Measurements from ENCODE around the gene NUP88.

The NUP88 gene

DNA sequence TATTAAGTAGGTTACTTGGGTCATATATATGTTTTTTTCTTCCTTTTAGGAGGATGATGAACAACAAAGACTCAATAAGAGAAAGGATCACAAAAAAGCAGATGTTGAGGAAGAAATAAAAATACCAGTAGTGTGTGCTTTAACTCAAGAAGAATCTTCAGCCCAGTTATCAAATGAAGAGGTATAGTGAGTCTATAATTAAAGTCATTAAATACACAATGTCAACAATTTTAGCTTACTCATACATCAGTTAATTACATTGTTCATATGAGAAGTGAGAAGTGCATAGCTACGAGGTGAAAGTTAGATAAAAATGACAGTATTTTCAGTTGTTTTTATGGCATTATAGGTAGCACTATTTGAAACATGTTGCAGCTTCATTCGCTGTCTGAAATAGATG, 65.2 kb downstream of the NUP88 start:
- DNase-seq: no peak

DNA sequence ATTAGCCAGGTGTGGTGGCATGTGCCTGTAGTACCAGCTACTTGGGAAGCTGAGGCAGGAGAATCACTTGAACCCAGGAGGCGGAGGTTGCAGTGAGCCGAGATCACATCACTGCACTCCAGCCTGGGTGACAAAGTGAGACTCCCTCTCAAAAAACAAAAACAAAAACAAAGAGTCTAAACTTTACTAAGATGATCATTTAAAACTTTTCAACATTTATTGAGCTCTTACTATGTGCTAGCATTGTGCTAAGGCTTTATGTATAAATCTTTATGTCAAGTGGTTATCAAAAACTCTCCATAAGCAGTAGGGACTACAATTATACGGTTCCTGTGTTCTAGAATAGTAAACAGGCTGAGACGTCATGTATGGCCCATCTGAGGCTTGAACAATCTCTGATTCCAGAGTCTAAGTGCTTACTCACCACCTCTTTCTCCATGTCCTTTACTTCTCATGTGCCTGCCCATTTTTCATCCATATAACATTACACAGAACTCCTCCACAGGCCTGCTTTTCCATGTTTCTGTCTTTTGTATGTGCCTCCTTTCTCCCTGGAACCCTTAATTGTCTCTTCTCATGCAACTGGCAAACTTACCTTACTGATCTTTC, 66.7 kb downstream of the NUP88 start:
- DNase-seq: no peak

DNA sequence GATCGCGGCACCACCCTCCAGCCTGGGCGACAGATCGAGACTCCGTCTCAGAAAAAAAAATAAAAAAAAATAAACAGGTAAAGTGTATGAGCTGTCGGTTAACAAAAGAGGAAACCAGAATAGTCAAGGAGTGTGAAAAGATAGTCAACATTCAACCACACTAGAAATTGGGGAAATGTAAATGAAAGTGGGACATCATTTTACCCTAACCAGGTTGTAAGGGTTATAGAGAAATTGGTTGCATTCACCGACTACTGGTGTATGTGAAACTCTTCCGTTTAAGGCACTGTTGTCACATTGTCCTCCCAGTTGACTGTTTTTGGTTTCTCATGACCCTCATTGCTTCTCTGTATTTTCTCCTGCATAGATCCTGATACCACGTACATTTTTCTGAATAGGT, 74.5 kb downstream of the NUP88 start:
- DNase-seq: no peak

Data from femur (tissue), 1 donor.